Lung (tissue), 12 donors: ENCODE data around the gene TADA1. TPM values are rescaled to one million over a fixed set of nuclear protein-coding genes. Genes with fewer than 3 reads are reported as not detected.

ENCODE experiments used
- ATAC-seq: fragments of 200-7000 bp; cut with Tn5 transposase; one replicate; pipeline ENCODE4 v1.9.1; 2020; ENCODE audit warnings: moderate number of reproducible peaks; ENCODE audit not compliant: insufficient read depth, low FRiP score
- DNase-seq, 3 donors: peaks; one replicate each; pipeline ENCODE4 v3.0.0-alpha.2; 2013 to 2017
- H3K27ac ChIP-seq, 2 donors: one replicate each; pipeline ENCODE4 v1.5.1; 2013; ENCODE audit warnings: mild to moderate bottlenecking in 2 of 2, moderate library complexity in 2 of 2, control low read depth in 1 of 2, inconsistent platforms in 1 of 2, low read depth in 1 of 2, low read length in 1 of 2
- H3K27me3 ChIP-seq, 3 donors: one replicate each; pipeline ENCODE4 v1.5.1; 2013; ENCODE audit warnings: low read length in 2 of 3; ENCODE audit not compliant: control insufficient read depth in 3 of 3, insufficient read depth in 3 of 3
- H3K36me3 ChIP-seq, 4 donors: one replicate each; pipeline ENCODE4 v1.5.1; 2013; ENCODE audit warnings: low read length in 4 of 4, mild to moderate bottlenecking in 1 of 4, moderate library complexity in 1 of 4; ENCODE audit not compliant: control insufficient read depth in 4 of 4, insufficient read depth in 4 of 4
- H3K4me1 ChIP-seq, 5 donors: one replicate each; pipeline ENCODE4 v1.5.1; 2013; ENCODE audit warnings: low read length in 5 of 5, mild to moderate bottlenecking in 2 of 5, moderate library complexity in 1 of 5; ENCODE audit not compliant: control insufficient read depth in 5 of 5, insufficient read depth in 5 of 5
- H3K4me3 ChIP-seq: one replicate; pipeline ENCODE4 v1.5.1; 2013; ENCODE audit warnings: mild to moderate bottlenecking, control low read depth, moderate library complexity
- H3K9ac ChIP-seq, 2 donors: one replicate each; pipeline ENCODE4 v1.5.1; 2013; ENCODE audit warnings: low read length in 2 of 2, control low read depth in 1 of 2; ENCODE audit not compliant: insufficient read depth in 1 of 2
- H3K9me3 ChIP-seq, 4 donors: one replicate each; pipeline ENCODE4 v1.5.1; 2013; ENCODE audit warnings: low read length in 3 of 4, mild to moderate bottlenecking in 1 of 4, moderate library complexity in 1 of 4; ENCODE audit not compliant: control insufficient read depth in 4 of 4, insufficient read depth in 3 of 4
- CTCF ChIP-seq: IDR thresholded peaks from 2 replicates; pipeline ENCODE4 v1.5.1; 2012; ENCODE audit warnings: mild to moderate bottlenecking; ENCODE audit errors: control extremely low read depth, extremely low read depth
- WGBS, 2 donors: extraction: QIAGEN DNeasy Blood & Tissue Kit; methylation state at CpG; one replicate each; pipeline ENCODE4 v1.1.7; 2013; 5-methylcytosine and 5-hydroxymethylcytosine counted together
- polyA plus RNA-seq, 2 donors: library from polyadenylated mRNA; stranded (reverse); fragments of 200-250 nt; gene quantifications; one replicate each; pipeline ENCODE4 v1.2.1, GENCODE V29; 2013
- total RNA-seq, 2 donors: library from RNA; depleted of rRNA in 1 of 2; stranded (reverse); fragments of >200 nt in 1 of 2; gene quantifications; one replicate each; pipeline ENCODE4 v1.2.1, GENCODE V29; 2014 to 2021
- donor health status: control.
- donor health status: control.
- donor health status: Bipolar disorder and iron deficiency.
- donor health status: healthy.
- donor health status: DM: yes; HTN: yes; CAD: no.

Gene TADA1
- total and polyA plus RNA-seq, 4 donors, result 6.5 to 14.4 (median 7.6) TPM

- Histone ChIP-seq H3K36me3 (no peaks in the 10 kb centered on the region), H3K9ac (no peak overlapping the region), H3K9me3 (peaks cover 0 to 11% (median 3%) of the 10 kb centered on the region in 4 donors), H3K27ac (no peak overlapping the region), H3K4me1 (no peaks in the 10 kb centered on the region), H3K4me3 (no peak overlapping the region), H3K27me3 (no peaks in the 10 kb centered on the region)
- no peak for TF ChIP-seq CTCF
- no peak for ATAC-seq
- no peak for DNase-seq
These were observed 48.6 kb downstream of the TADA1 start for GRCh38 chr1:166827426-166827825.

GRCh38 chr1:166822385-166822784 is 53.7 kb downstream of the TADA1 start:
- Histone ChIP-seq H3K36me3 (no peaks in the 10 kb centered on the region), H3K9me3 (peaks cover 0 to 10% (median 2%) of the 10 kb centered on the region in 4 donors), H3K27me3 (no peaks in the 10 kb centered on the region), H3K4me3 (no peak overlapping the region), H3K27ac (no peak overlapping the region), H3K4me1 (no peaks in the 10 kb centered on the region), H3K9ac (no peak overlapping the region)
- ATAC-seq, result no peak
- no peak for DNase-seq
- TF ChIP-seq CTCF, result no peak
- 73 to 75% methylated on average over 7 of the region's 7 CpGs for WGBS, 2 donors

- Histone ChIP-seq H3K27me3 (no peaks in the 10 kb centered on the region), H3K9ac (no peak overlapping the region), H3K36me3 (no peaks in the 10 kb centered on the region), H3K4me1 (no peaks in the 10 kb centered on the region), H3K4me3 (no peak overlapping the region), H3K27ac (no peak overlapping the region), H3K9me3 (peaks cover 0 to 11% (median 2%) of the 10 kb centered on the region in 4 donors)
- 84 to 88% methylated on average over 2 of the region's 2 CpGs for WGBS, 2 donors
- TF ChIP-seq CTCF, result no peak
- DNase-seq (no peak), ATAC-seq (no peak)
These were observed 56.1 kb downstream of the TADA1 start for GRCh38 chr1:166819974-166820373.

- H3K9ac ChIP-seq, result no peak overlapping the region
- no peaks in the 10 kb centered on the region for H3K4me1 ChIP-seq
- ATAC-seq, result peak; percentile 89
- peak; percentile 47 to 71 (median 55) for DNase-seq
- no peak overlapping the region for H3K27ac ChIP-seq
- H3K9me3 ChIP-seq, result peaks cover 0 to 3% (median 0%) of the 10 kb centered on the region in 4 donors
- H3K27me3 ChIP-seq, result no peaks in the 10 kb centered on the region
- no peak overlapping the region for H3K4me3 ChIP-seq
- TF ChIP-seq CTCF, result no peak
- 51 to 86% methylated on average over 2 of the region's 2 CpGs for WGBS, 2 donors
- no peaks in the 10 kb centered on the region for H3K36me3 ChIP-seq
These were observed 61.5 kb downstream of the TADA1 start for GRCh38 chr1:166814611-166815010.
